NCI-H1694 (cell line): ENCODE results near the gene NOS1AP.
"Not testable (repeated sequence)": the region's sequence is repeated elsewhere in the genome, so short reads cannot be mapped to it uniquely, and the experiment has no call there.

Experiments
- DNase-seq: peaks from one replicate; lab custom pipeline; 2025; lab: John Stamatoyannopoulos, UW

NOS1AP gene

DNA sequence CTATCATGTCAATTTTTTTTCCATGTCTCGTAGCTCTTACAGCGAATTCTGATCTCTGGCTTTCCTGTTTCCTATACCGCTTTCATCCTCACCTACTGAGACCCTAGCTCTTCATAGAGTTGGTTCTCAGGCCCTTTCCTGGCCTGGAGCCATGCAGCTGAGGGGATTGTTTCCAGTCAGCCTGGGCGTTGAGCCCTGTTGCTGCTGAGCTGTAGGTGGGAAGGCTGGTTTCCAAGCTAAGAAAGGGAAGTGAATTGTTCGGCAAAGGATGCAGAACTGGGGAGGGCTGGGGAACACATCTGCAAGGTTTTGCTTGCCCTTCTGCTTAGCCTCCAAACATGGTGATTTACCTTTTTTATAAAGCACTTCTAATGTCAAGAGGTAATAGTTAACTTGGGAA lies 265.6 kb downstream of the NOS1AP start:
- no peak for DNase-seq

DNA sequence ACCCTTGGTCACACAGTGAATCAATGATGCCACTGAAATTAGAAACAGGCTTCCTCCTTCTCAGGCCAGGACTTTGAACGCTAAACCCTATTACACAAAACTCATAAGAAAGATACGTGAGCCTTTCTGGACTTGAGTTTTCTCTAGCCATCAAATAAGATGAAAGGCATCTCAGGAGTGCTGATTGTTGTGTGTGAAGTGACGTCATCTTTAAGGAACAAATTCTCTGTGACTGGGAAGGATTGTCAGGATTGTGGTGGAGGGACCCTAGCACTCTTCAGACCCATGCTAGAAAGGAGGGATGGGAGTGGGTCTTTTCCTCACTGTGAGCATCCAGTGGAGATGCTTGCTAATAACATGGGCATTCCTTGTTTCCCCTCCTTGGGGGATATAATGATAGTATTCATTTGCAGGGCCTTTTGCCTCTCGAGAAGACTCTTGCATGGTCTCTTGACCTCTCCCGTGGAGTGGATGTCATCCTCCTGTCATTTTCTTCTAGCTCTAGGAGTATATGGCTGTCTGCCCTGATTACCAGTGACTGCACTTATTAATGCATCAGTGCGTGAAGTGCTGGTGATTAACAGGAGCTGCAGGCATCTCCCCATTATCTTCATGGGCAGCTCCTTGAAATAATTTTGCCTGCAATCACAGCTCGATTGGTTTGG lies 267.3 kb downstream of the NOS1AP start:
- no peak for DNase-seq

DNA sequence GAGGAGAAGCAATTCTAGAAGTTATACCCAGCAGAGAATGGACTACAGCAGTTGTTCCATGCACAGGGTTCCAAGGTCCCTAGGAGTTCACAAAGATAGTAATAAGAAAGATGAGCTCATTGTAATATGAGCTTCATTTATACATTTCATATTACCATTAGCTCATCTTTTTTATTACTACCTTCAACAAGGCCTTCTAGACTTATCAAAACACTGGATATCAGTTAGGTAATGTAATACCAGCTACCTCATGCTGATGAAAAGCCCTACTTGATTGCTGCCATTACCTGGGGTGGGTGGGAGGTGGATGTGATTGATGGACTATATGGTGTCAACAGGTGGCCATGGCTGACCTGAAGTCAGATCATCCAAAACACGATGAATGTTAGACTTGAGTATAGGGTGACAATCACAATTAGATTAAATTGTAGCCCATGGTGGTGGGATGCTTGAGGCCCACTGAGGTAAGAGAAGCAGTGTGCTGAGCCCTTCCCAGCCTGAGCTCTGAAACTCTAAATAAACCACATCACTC lies 273.0 kb downstream of the NOS1AP start:
- DNase-seq: no peak

DNA sequence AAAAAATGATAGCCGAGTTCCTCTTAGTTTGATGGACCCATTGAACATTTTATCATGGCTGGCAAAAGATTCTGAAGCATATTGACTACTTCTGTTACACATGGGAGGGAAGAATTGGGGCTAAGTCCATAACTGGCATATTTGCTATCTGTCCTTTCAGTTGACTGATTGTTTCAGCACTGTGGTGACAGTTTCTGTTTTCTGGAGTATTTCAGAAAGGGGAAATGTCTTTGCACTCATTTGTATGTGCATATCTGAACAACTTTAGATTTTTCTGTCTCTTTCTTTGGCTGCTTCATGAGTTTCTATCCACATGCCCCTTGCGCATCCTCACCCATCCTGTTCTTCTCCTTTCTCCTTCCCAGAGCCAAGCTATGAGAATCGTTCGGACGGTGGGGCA lies 274.0 kb downstream of the NOS1AP start:
- no peak for DNase-seq

DNA sequence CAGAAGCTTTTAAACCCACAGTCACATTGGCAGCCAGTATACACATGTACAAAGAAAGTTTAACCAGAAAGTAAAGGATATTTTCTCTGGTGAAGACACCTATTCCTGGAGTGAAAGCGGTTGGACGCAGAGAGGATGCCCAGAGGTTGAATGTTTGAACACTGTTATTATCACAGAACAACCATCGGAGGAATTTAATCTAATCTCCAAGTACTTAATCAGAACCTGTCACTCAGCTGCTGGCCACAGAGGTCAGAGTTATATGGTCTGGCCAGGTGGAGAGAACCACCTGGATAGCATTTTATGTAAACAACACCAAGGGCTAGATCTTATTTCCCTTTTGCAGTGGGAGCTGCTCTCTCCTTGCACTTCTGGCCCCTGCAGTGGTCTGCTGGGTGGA lies 277.8 kb downstream of the NOS1AP start:
- no peak for DNase-seq

DNA sequence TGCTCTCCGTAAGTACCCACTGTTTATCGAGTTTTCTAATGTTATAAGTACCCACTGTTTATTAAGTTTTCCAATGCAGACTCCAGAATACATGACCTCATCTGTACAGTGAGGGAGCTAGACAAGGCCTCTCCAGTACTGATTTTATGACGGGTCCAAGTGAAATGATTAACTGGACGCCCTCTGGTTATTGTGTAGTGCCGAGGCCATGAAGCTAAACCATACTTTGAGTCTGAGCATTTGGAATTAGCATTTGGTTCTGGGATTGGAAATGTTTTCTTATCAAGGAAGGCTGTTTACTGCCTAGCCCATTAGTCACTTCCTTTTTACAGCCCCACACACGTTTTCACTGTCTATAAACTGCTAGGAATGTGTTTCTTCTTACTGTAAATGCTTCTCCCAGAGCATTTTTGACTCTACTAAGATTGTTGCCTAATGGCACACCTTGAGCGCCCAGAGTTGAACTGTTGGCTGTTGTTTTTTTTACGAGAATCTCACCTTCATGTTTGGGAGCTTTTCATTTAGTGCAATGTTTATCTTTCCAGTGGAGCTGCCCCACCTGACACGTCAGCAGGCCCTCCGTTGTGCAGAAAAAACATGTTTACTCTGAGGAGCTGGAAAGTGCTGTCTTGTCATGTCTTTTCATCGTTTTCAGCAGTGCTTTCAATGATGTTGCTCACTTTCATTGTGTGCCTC lies 280.3 kb downstream of the NOS1AP start:
- DNase-seq: no peak

DNA sequence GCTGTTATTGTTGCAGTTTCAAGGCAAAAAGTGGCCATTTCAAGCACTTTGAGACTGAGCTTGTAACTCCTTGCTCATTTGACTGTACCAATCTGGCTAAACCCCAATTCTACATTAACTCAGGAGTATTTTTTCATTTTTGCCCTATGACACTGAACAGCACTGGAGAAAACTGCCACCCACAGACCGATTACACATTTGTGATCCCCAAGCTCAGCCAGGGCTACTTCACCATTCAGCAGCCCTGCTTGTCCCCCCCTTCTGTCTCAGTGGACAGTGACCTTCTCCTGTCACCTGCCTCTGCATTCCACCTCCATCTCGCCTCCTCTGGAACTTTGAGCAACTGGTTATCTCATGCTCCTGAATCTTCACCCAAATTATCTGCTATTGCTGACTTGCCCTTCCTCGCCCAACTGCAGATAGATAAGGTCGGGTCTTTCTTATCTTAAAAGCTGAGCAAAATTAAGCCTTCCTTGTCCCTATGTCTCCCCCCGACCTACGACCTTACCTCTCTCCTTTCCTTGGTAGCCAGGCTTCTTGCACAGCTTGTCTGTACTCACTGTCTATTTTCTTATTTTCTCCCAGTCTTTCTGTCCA lies 281.9 kb downstream of the NOS1AP start:
- DNase-seq: no peak

DNA sequence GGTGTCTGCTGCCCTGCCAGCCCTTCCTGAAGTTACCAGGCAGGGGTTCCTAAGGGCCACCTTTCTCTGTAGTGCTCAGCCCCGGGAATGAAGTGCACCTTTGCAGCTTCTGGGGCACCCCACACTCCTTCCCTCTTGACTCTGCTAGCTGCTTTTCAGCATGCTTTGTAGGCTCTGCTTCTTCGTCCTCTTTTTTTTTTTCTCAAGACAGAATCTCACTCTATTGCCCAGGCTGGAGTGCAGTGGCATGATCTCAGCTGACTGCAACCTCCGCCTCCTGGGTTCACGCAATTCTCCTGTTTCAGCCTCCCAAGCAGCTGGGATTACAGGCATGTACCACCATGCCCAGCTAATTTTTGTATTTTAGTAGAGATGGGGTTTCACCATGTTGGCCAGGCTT lies 282.4 kb downstream of the NOS1AP start:
- not testable (repeated sequence) for DNase-seq

DNA sequence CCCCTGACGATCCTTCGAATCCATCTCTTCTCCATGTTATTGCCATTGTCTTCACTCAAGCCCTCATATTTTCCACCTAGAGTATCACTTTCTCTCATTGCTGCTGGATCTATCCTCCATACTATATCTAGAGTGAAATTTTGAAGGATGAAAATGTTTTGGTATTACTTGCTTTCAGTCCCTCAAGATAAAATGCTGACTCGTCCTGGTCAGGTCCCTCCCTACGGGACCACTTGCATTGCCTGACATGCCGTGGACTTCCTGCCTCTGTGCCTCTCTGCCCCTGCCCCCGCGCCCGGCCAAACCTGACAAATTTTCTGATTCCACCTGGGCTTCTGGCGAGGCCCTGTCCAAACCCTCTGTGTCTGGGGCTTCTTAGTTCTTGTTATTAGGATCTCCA lies 283.6 kb downstream of the NOS1AP start:
- no peak for DNase-seq

DNA sequence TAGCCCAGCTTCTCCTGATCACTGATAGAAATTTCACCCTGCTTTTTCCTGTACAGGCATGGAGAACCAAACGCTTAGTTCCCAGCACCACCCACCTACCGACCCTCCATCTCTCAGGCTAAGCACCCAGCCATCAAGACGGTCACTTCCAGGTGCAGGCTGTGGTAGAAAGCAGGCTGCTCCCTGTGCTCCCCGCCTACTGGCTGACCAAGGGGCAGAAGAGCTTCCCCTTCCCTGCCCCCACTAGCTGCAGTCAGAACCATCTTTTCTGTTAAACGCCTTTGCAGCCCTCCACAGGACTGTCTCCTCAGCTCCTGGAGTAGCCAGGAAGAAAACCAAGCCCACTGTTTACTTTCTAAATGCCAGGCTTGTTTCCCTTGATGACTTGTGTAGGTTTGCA lies 284.2 kb downstream of the NOS1AP start:
- DNase-seq: no peak

DNA sequence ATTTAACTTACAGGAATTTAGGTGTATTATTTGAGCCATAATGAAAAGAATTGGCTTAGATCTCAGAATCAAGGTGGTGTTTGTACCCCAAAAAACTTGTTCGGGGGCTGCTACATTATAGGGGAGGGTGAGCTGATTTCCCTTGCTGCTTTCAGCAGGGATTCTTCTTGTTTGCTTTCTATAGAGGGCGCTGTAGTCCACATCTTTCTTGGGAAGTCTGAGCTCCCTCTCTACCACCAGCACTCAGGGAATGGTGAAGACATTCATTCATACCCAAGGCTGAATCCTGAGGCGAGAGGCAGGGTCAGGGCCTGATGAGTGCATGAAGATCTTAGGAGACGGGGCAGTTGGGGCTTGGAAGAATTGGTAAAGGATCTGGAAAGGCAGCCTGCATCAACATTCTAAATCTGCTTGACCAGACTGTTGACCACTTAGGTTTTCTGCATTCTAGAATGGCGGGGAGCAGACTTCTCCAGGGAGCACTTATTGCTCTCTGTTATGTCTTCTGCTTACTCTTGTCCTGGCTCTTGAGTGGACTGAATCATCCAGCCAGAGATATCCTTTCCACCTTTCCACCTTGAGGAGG lies 288.3 kb downstream of the NOS1AP start:
- DNase-seq: peak; percentile 21

DNA sequence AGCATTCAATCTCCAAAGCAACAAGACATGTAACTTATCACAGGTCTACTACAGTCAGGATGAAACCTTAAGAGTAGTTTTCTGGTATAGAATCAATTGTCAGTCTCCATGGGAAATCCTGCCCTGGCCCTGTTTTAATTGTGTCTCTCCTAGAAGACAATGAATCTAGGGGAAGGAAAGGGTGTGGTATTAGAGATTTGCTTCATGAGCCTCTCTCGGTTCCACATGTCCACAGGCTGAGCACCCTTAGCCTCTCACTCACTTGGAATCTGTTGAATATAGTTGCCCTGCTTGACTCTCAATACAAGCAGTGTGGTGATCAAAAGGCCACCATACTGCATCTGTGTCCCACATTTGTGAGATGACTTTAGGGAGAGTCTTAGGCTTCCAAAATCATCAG lies 289.4 kb downstream of the NOS1AP start:
- no peak for DNase-seq

DNA sequence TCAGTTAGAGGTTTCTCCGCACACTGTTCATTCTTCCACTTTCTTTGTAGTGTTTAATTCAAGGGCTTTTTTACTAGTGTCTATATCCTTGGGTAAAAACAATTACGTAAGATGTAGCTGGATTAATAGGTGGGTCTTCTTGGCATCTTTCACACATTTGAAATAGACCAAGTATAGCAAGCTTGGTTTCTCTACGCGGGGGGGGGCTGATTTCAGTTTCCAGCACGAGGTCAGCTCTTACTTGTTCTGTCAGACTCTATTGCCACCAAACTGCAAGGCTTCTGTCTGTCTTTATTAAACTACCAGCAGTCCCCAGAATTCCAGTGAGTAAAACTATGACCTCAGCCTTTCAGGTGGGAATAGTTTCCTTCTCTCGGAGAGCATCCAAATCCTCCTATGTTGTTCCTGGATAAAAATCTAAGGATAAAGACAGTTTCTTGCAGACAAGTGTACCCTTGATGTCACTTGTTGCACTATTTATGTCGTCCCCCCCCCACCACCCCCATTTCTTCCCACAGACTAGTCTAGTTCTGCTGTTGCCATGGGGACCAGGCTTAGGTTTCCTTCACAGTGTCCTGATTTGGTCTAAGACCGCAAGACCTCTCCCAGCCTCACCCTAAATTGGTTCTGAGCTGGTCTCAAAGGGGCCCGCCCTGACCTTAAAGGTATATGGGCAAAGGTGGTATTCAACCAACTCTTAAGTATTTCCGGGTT lies 290.2 kb downstream of the NOS1AP start:
- DNase-seq: no peak

DNA sequence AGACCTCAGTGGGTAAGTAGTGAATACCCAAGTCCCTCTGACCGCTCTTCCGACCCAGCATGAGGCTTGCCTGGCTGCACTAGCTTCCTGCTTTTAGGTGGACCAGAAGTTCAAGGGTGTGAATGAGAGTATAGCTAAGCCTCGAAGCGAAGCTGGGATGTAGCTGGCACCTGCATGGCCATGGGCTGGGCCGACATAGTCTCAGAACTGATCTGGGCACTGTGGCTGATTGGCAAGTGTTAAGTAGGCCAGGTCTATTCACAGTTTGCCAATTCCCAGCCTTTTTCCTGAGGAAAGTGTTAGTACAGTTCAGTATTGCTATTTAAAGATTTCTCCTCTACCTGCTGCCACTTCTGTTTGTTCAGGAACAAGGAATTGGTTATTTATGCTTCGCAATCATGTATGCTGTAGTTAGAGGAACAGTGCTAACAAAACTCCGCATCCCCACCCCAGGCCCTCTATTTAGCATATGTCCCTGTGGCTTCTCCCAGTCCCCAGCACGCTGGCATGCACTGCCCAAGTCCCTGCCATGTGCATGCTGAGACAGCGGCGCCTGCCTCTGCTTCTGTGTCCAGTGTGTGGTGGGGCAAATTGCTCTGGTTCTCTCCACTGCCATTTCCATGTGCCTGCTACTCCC lies 290.9 kb downstream of the NOS1AP start:
- DNase-seq: no peak

DNA sequence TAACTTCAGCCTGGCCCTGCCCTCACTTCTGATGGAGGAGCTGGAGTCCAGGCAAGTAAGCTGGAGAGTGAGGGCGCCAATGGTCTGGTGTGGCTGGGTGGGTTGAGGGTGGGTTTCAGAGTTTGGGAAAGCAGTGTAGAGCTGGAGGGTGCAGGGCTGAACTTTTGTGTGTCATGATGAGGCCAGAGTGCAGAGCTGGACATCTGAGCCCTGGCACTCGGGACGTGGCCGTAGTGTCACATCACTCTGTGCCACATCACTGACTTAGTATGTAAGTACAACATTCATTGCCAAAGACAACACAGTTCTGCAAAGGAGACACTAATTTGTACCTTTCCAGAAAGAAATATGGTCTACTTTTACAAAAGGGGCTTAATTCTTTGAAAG lies 291.4 kb downstream of the NOS1AP start:
- no peak for DNase-seq

DNA sequence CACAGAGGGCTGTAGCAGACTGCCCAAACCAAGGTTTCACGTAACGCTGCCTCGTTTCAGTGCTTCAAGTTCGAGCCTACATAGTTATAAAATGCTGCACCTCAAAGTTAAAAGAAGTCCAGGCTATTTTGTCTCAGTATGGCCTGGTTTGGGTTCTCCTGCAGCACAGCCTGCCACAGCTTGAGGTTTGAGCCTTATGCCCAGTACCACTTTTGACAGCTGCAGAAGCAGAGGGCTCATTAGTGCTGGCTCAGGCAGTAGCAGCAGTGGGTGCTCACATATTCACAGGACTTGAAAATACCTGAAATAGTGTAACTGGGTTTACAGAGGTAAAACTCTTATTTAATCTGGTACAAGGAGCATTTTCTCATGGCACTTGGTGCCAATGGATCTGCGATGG lies 291.9 kb downstream of the NOS1AP start:
- peak; percentile 1 for DNase-seq

DNA sequence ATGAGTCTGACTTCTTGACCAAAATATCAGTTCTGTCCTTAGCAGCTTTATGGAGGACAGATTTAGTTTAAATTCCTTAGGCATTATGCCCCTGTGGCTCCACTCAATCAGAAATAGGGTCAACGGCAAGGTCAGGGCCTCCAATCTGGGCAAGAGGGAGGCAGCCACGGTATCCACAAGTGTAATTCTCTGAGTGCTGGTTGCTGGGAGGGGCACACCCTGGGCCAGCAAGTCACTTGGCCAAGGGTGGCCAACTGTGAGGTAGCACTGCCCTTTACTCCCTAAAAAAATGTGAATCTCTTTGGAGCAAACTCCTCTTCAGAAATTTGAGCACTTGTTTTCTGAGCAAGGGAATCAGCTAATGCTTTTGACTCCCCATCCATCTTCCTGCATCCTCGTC lies 294.3 kb downstream of the NOS1AP start:
- DNase-seq: no peak

DNA sequence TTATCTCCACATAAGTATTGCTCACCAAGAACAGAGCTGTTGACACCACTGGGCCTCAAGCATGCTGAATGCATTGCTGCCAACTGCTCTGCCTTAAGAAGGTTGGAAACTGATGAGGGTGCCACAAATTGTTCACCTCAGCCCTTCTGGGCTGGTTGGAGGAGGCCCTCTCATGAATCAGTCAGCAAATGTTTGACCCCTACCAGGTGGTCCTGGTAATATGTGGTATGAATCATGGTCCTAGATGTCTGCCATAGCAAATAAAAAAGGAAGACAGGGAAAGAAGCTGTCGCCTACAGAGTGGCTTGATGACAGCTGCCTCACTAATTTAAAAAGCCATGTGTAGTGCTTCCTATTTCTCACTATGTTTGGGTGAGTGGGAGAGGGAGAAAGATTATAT lies 295.0 kb downstream of the NOS1AP start:
- DNase-seq: no peak

DNA sequence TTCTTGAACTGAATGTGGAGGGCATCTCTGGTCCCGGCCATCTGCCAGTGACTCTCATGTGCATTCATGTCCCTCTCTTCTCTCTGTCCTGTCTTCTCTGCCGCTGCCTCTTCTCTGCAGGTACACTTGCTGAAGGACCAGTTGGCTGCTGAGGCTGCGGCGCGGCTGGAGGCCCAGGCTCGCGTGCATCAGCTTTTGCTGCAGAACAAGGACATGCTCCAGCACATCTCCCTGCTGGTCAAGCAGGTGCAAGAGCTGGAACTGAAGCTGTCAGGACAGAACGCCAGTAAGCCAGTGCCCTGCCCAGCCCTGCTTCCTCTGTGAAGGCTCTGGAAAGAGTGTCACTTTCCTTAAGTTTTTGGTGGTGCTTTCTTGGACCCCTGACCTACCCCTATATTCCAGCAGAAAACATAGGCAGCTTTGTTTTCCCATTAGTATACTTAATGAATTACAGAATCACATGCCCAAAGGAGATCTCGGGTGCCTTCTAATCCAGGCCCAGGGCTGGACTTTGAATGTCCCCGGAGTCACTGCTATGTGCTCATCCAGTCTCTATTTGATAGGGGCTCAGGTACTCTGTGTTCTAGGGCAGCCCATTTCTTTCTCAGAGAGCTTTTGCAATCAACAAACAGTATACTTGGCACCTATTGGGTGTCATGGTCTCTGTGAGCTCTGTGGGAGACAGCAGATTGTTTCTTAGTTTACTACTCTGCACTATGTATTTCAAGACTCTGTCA lies 296.0 kb downstream of the NOS1AP start:
- no peak for DNase-seq

DNA sequence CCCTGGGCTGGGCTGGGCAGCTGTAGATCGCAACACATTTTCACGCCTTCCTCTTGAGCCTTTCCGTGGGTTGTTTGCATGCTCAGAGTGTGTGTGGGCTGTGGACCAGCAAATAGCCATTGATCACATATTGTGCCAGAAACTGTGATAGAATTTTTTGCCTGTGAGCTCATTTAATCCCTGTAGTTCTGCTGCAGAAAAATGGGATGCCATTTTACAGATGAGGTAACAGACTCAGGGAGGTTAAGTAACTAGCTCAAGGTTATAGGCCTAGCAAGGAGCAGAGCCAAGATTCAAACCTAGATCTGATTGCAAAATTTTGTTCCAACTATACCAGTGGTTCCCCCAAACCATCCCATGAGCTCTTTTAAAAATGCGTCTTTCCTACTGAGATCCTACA lies 296.7 kb downstream of the NOS1AP start:
- DNase-seq: no peak

DNA sequence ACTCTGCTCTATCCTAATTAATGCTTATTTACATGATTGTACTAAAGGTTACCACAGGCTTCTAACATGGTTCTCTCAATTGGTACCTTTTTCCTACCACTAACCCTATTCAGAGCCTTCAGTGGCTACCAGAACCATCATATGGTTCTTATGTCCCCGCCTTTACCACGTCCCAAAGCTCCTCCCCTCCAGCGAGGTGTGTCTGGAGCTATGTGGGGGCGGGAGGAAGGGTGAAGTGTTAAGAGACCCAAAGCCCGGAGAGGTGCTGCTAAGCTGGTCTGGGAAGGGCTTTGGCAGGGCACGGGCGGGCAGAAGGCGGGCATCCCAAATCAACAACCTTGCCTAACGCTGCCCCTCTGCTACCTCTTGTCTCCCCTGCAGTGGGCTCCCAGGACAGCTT lies 297.2 kb downstream of the NOS1AP start:
- no peak for DNase-seq
